Posterior vena cava (tissue), 2 donors: ENCODE measurements around the gene CHD9NB. TPM values are rescaled to one million over a fixed set of nuclear protein-coding genes. Genes with fewer than 3 reads are reported as not detected.
"Not testable (repeated sequence)": the region's sequence is repeated elsewhere in the genome, so short reads cannot be mapped to it uniquely, and the experiment has no call there.

ENCODE experiments used
- DNase-seq: peaks from one replicate; pipeline ENCODE4 v3.0.0-alpha.2; 2020; ENCODE audit warnings: low spot score
- intact Hi-C, 2 donors: fragments of 100-400 bp; cut with DNase I; formaldehyde crosslinking; loops; one replicate each; pipeline versions ENCODE4 v1.14.1 to v1.14.2; 2022 to 2023
- total RNA-seq, 2 donors: library from RNA; stranded (reverse); fragmentation: NEBNext Ultra II Directional; extraction: Animal tissue kit (Norgen Biotek cat#: 25700); gene quantifications; one replicate each; pipeline ENCODE4 v1.2.1, GENCODE V29; 2021
- donor health status: DM: yes; HTN: yes; CAD: no.
- donor health status: DM: yes; HTN: yes; CAD: no.

CHD9NB gene
- total RNA-seq, 2 donors from 2014 or later, result 1.0 to 3.2 TPM

DNA sequence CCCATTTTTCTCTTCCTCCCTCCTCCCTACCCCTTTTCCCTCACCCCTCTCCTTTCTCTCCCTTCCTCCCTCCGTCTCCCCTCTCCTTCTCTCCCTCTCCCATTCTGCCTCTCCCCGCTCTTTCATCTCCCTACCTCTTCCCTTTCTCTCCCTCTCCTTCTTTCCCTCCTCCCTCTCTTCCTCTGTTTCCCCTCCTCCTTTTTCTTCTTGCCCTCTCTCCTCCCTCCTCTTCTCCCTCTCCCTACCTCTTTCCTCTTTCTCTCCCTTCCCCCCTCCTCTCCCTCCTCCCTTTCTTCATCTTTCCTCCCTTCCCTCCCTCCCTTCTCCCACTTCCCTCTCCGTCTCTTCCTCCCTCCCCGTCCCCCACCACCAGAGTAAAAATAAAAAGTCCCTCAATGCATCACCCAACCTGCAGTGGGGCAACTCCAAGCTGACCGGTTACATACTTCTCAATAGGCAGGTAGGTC is 10.4 kb downstream of the CHD9NB start:
- intact Hi-C loops, result no loop called here

DNA sequence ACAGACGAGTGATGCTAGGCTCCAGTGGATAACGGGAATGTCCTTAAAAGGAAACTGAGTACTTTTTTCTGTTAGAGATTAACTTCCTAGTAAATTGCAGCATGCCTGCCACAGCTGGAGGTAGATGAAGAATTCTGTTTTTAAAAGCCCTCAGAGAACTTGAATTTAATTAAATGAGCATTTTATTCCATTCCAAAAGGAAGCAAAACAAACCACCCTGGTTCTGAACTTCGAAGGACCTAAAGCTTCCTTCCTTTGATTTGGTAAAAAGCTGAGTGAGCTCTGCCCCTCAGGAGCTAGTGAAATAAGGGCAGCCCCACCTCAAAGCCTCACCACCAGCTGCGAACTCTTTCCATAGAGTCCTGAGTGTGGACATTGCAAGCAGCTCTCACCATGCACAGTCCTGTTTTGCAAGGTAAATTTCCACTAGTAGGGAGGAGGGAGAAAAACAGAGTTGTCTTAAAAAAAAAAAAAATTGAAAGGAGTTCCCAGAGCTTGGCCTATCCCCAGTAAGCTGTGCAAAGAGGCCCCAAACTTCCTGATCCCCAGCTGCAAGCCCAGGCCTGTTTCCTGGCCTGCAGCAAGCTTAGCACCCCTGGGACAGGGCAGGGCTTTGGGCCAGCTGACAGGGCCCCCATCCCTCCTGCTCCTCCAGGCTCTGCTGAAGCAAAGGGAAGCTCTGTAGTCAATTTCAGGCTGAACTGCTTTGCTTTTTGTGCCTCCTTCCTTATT is 11.2 kb downstream of the CHD9NB start:
- DNase-seq, result no peak
- intact Hi-C loops, result no loop called here

More for the DNA sequence above, 10.4 kb downstream of the CHD9NB start:
- no peak for DNase-seq

DNA sequence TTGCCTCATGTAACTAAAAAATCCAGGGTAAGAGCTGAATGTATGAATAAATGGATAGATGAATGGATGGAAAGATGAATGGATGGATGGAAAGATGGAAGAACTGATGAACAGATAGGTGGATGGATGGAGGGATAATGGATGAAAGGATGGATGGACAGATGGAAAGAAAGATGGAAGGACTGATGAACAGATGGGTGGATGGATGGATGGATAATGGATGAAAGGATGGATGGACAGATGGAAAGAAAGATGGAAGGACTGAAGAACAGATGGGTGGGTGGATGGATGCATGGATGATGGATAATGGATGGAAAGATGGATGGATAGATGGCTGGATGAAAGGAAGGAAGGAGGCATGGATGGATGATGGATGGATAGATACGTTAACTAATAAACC is 11.9 kb downstream of the CHD9NB start:
- intact Hi-C loops, result no loop called here
- no peak for DNase-seq

DNA sequence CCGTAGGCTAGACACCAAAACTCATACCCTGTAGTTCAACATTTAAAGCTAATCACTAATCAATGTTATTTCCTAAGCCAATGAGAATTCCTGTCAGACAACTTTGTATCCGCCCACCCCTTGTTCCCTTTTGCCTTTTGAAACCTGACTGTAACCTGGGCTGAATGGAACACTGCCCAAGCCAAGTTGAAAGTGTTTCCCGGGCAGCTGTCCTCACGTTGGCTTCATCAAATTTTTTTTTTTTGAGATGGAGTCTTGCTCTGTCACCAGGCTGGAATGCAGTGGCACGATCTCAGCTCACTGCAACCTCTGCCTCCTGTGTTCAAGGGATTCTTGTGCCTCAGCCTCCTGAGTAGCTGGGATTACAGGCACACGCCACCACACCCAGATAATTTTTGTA is 16.0 kb downstream of the CHD9NB start:
- not testable (repeated sequence) for DNase-seq
- intact Hi-C loops, result loop anchor here in 1 of 2 donors (10.0 kb wide), 1 partner anchor 1848 kb away; no protein-coding TSS in a partner anchor

DNA sequence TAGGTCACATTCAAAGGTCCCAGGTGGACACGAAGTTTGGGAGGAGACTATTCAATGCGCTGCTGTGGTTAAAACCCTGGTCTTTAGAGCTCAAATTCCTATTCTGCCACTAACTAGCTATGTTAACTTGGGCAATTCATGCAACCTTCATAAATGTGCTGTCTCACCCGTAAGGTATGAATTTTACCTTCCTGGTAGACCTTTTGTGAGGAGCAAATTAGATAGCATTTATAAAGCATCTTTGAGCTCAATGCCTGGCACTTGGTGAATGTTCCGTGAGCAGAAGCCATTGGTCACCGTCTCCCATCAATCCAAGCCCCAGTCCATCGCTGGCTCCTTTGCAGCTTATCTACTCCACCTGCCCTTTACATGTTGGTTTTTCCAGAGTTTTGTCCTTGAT is 16.6 kb downstream of the CHD9NB start:
- DNase-seq, result no peak
- intact Hi-C loops, result loop anchor here in 1 of 2 donors (10.0 kb wide), 1 partner anchor 1849 kb away; no protein-coding TSS in a partner anchor

DNA sequence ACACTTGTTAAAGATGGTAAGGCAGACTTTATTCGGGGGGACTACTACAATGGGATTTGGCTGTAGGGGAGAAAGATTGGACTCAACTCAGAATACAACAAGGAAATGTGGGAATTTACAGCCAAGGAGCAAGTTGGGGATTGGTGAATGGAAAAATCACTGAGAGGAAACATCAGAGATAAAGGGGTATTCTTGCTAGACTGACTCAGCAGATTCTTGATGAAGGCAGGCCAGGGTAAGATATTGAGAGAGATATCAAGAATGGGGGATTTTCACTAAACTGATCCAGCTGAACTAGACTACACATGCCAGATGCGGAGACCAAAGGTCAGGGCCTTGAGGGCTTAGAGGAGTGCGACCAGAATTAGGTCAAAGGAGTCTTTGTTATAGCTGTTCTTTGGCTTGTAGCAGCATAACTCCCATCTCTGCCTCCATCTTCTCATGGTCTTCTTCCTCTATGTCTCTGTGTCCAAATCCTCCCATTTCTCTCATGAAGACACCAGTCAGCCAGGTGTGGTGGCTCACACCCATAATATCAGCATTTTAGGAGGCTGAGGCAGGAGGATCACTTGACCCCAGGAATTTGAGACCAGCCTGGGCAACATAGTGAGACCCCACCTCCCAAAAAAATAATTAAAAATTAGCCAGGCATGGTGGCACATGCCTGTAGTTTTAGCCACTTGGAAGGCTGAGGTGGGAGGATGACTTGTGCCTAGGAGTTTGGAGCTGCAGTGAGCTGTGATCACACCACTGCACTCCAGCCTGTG is 17.3 kb downstream of the CHD9NB start:
- intact Hi-C loops, result loop anchor here in 1 of 2 donors (10.0 kb wide), 1 partner anchor 1849 kb away; no protein-coding TSS in a partner anchor
- DNase-seq, result no peak

DNA sequence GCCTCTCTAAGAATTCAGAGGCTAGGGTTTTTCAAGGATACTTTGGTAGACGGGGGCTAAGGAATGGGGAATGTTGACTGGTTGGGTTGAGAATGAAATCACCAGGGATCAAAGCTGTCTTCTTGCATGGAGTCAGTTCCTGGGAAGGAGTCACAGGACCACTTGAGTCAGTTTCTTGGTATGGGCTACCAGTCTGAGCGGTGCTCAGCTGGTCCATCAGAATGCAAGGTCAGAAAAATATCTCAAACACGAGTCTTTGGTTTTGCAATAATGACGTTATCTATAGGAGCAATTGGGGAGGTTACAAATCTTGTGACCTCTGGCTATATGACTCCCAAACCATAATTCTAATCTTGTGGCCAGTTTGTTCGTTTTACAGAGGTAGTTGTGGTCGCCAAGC is 18.4 kb downstream of the CHD9NB start:
- intact Hi-C loops, result loop anchor here in 1 of 2 donors (10.0 kb wide), 1 partner anchor 1850 kb away; no protein-coding TSS in a partner anchor
- DNase-seq, result no peak

DNA sequence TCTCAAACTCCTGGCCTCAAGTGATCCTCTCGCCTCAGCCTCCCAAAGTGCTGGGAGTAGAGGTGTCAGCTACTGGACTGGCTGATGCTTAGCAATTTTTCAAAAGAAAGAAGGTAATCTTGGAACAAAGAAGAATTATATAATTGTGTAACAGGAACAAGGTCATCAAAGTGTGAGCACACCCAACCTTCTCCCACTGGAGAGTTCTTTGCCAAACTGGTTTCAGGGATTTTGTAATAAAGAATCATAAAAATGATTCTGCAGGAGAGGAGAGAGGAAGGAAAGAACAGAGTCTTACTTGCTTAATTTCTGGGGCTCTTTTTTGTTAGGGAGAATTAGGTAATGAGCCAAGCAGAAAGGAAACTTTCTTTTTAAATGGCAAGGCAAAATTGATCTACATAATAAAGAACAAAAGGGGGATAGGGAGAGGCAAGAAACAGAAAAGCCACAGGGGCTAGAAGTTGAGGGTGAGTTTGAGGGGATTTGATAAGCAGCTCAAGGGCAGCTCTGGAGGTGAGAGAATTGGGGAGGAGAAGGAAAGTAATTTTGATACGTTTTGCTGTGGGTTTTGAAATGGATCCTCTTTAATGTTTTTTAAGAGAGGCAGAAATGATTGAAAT is 21.3 kb downstream of the CHD9NB start:
- DNase-seq, result no peak

DNA sequence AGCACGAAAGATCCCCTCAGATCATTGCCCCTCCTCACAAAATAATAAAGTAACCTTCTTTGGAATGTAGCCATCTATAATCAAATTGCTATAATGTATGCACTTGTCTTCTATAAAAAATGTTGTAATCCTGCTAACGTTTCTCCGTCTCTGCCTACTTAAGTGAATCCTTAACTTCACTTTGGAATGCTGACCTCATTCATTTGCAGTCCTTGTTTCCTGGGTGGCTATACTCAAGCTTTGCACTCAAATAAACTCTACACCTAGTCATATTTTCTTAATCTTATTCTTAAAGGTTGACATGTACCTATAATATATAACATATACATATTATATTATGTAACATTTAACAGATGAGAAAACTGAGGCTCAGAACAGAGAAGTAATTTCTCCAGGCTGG is 22.7 kb downstream of the CHD9NB start:
- intact Hi-C loops, result loop anchor here in 1 of 2 donors (10.0 kb wide), 1 partner anchor 1855 kb away; no protein-coding TSS in a partner anchor
- no peak for DNase-seq

More for the DNA sequence above, 21.3 kb downstream of the CHD9NB start:
- intact Hi-C loops, result loop anchor here in 1 of 2 donors (10.0 kb wide), 1 partner anchor 1853 kb away; no protein-coding TSS in a partner anchor

DNA sequence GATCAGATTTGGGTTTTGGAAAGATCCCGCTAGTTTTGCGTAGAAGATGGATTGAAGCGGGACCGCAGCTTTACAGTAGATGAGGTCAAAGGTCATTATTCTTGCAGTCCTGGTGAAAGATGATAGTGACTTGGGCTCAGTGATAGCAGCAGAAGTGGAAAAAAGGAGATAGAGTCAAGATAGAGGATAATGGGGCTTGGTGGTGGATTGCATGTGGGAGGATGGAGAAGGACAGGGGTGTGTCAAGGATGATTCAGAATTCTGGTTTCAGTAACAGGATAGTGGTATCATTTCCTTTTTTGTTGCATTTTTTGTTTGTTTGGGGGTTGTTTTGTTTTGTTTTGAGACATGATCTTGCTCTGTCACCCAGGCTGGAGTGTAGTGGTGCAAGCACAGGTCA is 28.7 kb downstream of the CHD9NB start:
- DNase-seq, result no peak
- intact Hi-C loops, result no loop called here

DNA sequence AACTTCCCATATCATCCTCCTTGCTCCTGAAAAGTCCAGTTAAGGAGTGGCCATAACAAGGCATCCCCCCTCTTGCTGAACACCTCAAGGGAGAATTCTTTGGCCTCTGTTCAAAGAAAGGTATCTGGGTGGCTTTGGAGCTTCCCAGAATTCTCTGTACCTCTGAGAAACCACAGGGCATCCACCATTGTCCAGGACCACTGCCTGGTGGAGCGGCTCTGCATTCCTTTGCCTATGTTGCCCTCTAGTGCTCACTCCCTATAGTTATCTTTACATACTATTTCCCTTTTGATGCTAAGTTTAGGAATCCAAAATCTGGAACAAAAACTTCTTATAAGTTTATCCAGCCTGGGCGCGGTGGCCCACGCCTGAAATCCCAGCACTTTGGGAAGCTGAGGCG is 30.3 kb downstream of the CHD9NB start:
- no peak for DNase-seq
- intact Hi-C loops, result no loop called here

DNA sequence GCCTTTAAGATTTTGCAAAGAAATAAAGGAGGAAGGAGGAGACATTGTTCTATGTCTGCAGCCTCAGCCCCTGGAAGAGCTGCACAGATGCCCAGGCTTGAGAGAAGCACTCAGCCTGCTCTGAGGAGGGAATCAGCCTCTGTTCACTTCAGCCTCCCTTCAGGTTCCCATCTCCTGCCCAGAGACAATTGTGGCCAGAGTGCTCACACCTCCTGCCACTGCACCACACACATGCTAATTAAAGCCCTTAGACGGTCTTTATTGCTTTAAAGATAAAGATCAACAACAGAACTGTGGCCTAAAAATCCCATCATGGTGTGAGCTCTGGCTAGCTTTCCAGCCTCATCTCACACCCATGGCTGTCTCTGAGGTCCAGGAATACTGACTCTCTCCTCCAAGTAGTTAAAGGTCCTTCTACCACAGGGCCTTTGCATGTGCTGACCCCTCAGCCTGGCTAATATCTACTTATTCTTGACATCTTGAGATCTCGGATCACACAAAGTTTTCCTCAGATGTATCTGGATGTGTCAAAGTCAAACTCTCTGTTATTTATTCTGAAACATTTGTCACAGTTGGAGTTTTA is 33.8 kb downstream of the CHD9NB start:
- intact Hi-C loops, result no loop called here
- DNase-seq, result no peak

DNA sequence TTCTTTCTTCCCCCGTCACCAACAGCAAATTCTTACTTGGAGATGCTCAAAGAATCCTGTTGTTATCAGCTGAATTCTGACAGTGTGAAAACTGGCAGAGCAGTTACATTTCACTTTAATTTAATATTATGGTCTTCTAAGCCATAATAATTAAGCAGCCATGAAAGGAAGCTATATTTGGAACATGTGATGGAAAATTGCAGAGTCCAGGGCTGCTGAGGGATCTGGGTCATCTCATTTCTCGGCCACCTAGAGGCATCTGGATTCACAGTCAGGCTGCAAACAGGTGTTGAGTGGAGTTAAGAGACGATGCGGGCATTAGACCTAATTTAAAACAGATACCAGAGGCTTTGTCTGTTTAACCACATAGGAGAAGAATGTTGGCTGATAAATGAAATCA is 38.4 kb downstream of the CHD9NB start:
- DNase-seq, result no peak
- intact Hi-C loops, result no loop called here

DNA sequence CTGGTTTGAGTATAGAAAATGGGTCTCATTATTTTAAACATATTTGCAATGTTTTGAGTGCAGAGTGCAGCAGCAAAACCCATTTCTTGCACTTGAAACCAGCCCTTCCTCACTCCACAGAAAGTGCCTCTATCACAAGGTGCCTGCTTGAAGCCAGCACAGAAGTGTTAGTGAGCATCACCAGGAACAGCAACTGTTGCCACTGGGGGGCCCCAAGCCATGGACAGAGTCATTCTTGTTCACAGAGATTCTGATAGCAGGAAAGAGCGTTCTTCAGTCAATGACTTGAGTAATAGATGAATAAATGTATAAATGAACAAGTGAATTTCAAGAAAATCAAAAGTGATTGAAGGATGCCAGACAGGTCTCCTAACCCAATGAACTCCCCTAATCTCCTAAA is 45.6 kb downstream of the CHD9NB start:
- no peak for DNase-seq
- intact Hi-C loops, result no loop called here

DNA sequence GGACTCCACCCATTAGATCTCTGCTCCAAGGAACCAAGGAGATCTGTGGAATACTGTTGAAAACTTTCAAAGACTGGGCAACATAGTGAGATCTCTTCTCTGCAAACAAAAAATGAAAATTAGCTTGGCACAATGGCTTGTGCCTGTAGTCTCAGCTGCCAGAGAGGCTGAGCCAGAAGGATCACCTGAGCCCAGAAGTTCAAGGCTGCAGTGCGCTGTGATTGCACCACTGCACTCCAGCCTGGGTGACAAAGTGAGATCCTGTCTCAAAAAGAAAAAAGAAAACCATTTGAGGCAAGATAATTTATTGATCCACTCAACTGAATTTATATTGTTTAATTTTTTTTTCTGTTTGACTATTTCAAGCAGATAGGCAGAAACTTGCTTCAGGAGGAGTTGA is 54.8 kb downstream of the CHD9NB start:
- no peak for DNase-seq
- intact Hi-C loops, result no loop called here

DNA sequence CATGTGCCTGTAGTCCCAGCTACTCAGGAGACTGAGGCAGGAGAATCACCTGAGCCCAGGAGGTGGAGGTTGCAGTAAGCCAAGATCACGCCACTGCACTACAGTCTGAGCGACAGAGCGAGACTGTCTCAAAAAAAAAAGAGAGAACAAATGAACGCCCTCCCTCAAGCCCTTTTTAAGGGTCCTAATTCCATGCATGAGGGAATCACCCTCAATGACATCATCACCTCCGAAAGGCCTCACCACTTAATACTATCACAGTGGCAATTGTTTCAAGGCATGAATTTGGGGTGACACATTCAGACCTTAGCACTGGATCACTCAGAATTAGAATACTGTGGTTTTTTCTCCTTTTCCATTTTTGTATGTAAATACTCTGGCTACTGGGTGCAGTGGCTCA is 57.8 kb downstream of the CHD9NB start:
- DNase-seq, result no peak
- intact Hi-C loops, result no loop called here

DNA sequence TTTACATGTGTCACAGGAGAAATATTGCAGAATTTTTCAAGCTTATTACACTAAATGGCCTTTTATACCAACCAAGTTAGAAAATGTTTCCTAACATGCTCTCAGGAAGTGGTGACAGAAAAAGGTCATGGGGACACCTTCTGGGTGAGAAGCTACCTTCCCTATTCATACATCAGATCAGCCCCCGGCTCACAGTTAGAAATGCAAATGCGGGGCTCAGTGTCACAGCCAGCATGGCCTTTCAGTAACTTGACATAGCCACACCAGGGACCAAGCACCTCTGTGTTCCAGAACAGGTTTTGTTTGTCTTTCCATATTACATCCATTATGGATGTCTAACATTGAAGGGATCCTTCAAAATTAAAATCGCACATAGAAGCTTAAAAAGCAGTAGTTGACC is 59.5 kb downstream of the CHD9NB start:
- intact Hi-C loops, result no loop called here
- no peak for DNase-seq

DNA sequence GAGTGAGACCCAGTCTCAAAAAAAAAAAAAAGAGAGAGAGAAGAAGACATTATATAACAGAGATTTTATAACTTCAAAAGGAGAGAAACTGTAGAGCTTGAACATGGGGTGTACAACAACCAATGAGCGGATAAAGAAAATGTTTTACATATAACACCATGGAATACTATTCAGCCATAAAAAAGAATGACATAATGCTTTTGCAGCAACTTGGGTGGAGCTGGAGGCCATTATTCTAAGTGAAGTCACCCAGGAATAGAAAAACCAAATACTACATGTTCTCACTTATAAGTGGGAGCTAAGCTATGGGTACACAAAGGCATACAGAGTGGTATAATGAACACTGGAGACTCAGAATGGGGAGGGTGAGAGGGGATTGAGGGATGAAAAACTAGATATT is 61.1 kb downstream of the CHD9NB start:
- no peak for DNase-seq
- intact Hi-C loops, result no loop called here
